Measurements from ENCODE around the gene KCNQ1.

GRCh38 chr11:2475136-2475918 is 30.5 kb downstream of the KCNQ1 start:
- TF ChIP-seq USF2 (CRISPR knock-in tag; IDR thresholded peaks at IDR 0.05) (no peak), CTCF (IDR thresholded peaks at IDR 0.05) (no peak), FOXP4 (CRISPR knock-in tag; IDR thresholded peaks at IDR 0.05) (no peak), E2F1 (CRISPR knock-in tag; IDR thresholded peaks at IDR 0.05) (no peak), MLX (CRISPR knock-in tag; IDR thresholded peaks at IDR 0.05) (no peak)

All from WTC11 (cell line).